Coronary artery (tissue), 2 donors: ENCODE results near the gene CALN1.

ENCODE experiments used
- DNase-seq: peaks from one replicate; pipeline ENCODE4 v3.0.0-alpha.2; 2017; ENCODE audit warnings: low spot score
- H3K27ac ChIP-seq, 2 donors: fragments of 200-600 bp; sonication (generic); one replicate each; pipeline ENCODE4 v1.5.1; 2016 to 2019
- H3K4me3 ChIP-seq: fragments of 200-600 bp; sonication (generic); 2 replicates; pipeline ENCODE4 v1.5.1; 2016; ENCODE audit warnings: mild to moderate bottlenecking, moderate library complexity
- CTCF ChIP-seq: fragments of 200-600 bp; sonication (generic); IDR thresholded peaks from one replicate; pipeline ENCODE4 v1.5.1; 2019; ENCODE audit warnings: antibody characterized with exemption

The CALN1 gene

GRCh38 chr7:71785216-71785615, 626.9 kb downstream of the CALN1 start:
- no peak for TF ChIP-seq CTCF
- no peak for DNase-seq
- Histone ChIP-seq H3K4me3 (no peak overlapping the region), H3K27ac (no peak overlapping the region)

GRCh38 chr7:71784781-71785180, 627.4 kb downstream of the CALN1 start:
- no peak for TF ChIP-seq CTCF
- no peak for DNase-seq
- no peak overlapping the region for H3K4me3 ChIP-seq
- H3K27ac ChIP-seq: no peak overlapping the region

GRCh38 chr7:71784180-71784579, 628.0 kb downstream of the CALN1 start:
- no peak overlapping the region for H3K27ac ChIP-seq

GRCh38 chr7:71783779-71784178, 628.4 kb downstream of the CALN1 start:
- no peak overlapping the region for H3K27ac ChIP-seq
- no peak for DNase-seq
- no peak for TF ChIP-seq CTCF
- H3K4me3 ChIP-seq: no peak overlapping the region

More at GRCh38 chr7:71784180-71784579, 628.0 kb downstream of the CALN1 start:
- DNase-seq: no peak
- H3K4me3 ChIP-seq: no peak overlapping the region
- no peak for TF ChIP-seq CTCF

- no peak for TF ChIP-seq CTCF
- no peak overlapping the region for H3K4me3 ChIP-seq
- no peak for DNase-seq
Observed at GRCh38 chr7:71782051-71782450, 630.1 kb downstream of the CALN1 start.

GRCh38 chr7:71780282-71780681, 631.9 kb downstream of the CALN1 start:
- TF ChIP-seq CTCF: no peak
- no peak for DNase-seq
- no peak overlapping the region for H3K27ac ChIP-seq
- H3K4me3 ChIP-seq: no peak overlapping the region

More at GRCh38 chr7:71782051-71782450, 630.1 kb downstream of the CALN1 start:
- no peak overlapping the region for H3K27ac ChIP-seq

- Histone ChIP-seq H3K4me3 (no peak overlapping the region), H3K27ac (no peak overlapping the region)
- no peak for TF ChIP-seq CTCF
- no peak for DNase-seq
Observed at GRCh38 chr7:71777278-71777677, 634.9 kb downstream of the CALN1 start.
